Stomach (tissue), 19 donors: ENCODE results near the gene AKAP4. TPM values are rescaled to one million over a fixed set of nuclear protein-coding genes. Genes with fewer than 3 reads are reported as not detected.
A peak's percentile ranks its signal among the peaks of the same experiment; 100 is the strongest.

Experiments used
- DNase-seq, 2 donors: peaks; one replicate each; pipeline versions ENCODE4 v3.0.0 to v3.0.0-alpha.2; 2013 to 2019
- H3K27ac ChIP-seq, 5 donors: fragments of 200-600 bp in 4 of 5; sonication (generic) in 4 of 5; one replicate each; pipeline ENCODE4 v1.5.1; 2013 to 2019; ENCODE audit warnings: mild to moderate bottlenecking in 1 of 5, moderate library complexity in 1 of 5
- H3K27me3 ChIP-seq, 3 donors: fragments of 200-600 bp; sonication (generic); one replicate each; pipeline ENCODE4 v1.5.1; 2017 to 2019; ENCODE audit warnings: mixed run types in 1 of 3
- H3K36me3 ChIP-seq, 4 donors: fragments of 200-600 bp; sonication (generic); 1 replicate in 3 of 4; 2 replicates in 1 of 4; pipeline ENCODE4 v1.5.1; 2016 to 2019
- H3K4me1 ChIP-seq, 4 donors: fragments of 200-600 bp; sonication (generic); one replicate each; pipeline ENCODE4 v1.5.1; 2016 to 2019
- H3K4me3 ChIP-seq, 4 donors: fragments of 200-600 bp; sonication (generic) in 3 of 4; one replicate each; pipeline ENCODE4 v1.5.1; 2016 to 2019; ENCODE audit warnings: mild to moderate bottlenecking in 1 of 4
- H3K9me3 ChIP-seq, 4 donors: fragments of 200-600 bp; sonication (generic); one replicate each; pipeline ENCODE4 v1.5.1; 2016 to 2019
- CTCF ChIP-seq, 7 experiments: fragments of 450-650 bp in 4 of 7; fragments of 200-600 bp in 3 of 7; sonication (generic) in 3 of 7; IDR thresholded peaks; one replicate each; pipeline ENCODE4 v1.5.1; 2016 to 2019; ENCODE audit warnings: antibody characterized with exemption in 7 of 7, control low read depth in 2 of 7, mild to moderate bottlenecking in 1 of 7
- EP300 ChIP-seq: sonication (generic); formaldehyde crosslinking; IDR thresholded peaks from one replicate; pipeline ENCODE4 v1.6.1; 2017; ENCODE audit warnings: antibody characterized with exemption
- POLR2A ChIP-seq, 4 donors: fragments of 450-650 bp; IDR thresholded peaks; one replicate each; pipeline ENCODE4 v1.6.1; 2016; ENCODE audit warnings: antibody characterized with exemption in 4 of 4, control low read depth in 2 of 4, mild to moderate bottlenecking in 1 of 4, moderate library complexity in 1 of 4
- POLR2AphosphoS5 ChIP-seq, 3 donors: sonication (generic); formaldehyde crosslinking; IDR thresholded peaks; one replicate each; pipeline ENCODE4 v1.6.1; 2016; ENCODE audit warnings: antibody characterized with exemption in 3 of 3
- WGBS, 5 donors: extraction: QIAGEN DNeasy Blood & Tissue Kit in 3 of 5; methylation state at CpG; one replicate each; pipeline versions ENCODE4 v1.1.5 to v1.1.7; 2013 to 2018; 5-methylcytosine and 5-hydroxymethylcytosine counted together
- intact Hi-C: fragments of 100-400 bp; cut with DNase I; formaldehyde crosslinking; loops from one replicate; pipeline ENCODE4 v1.15.1; 2023; ENCODE audit warnings: low total_unique reads
- long read RNA-seq, 10 donors: transcript quantifications; one replicate each; lab custom pipeline, GENCODE V29; 2026
- polyA plus RNA-seq, 3 donors: library from polyadenylated mRNA; stranded (reverse); fragments of 200-250 nt; gene quantifications; one replicate each; pipeline ENCODE4 v1.2.3, GENCODE V29; 2013
- total RNA-seq, 5 donors: library from RNA; depleted of rRNA; stranded (reverse); fragments of >200 nt; gene quantifications; one replicate each; pipeline versions ENCODE4 v1.1.0 to v1.2.3, GENCODE V29; 2014 to 2016
- donor health status: healthy with polysubstance abuse.
- donor health status: Bipolar disorder and iron deficiency.
- donor health status: healthy.

The AKAP4 gene
- total RNA-seq (not detected), polyA plus RNA-seq (not detected)
- long read RNA-seq, donor 1 = 0 reads
- long read RNA-seq, donor 2 = 0 reads
- long read RNA-seq, donor 3 = 0 reads
- long read RNA-seq, donor 4 = 0 reads
- long read RNA-seq, donor 5 = 0 reads
- long read RNA-seq, donor 6 = 0 reads
- long read RNA-seq, donor 7 = 0 reads
- long read RNA-seq, donor 8 = 0 reads
- long read RNA-seq, donor 9 = 0 reads
- long read RNA-seq, donor 10 = 0 reads

- TF ChIP-seq CTCF (IDR thresholded peaks at IDR 0.05) (no peak), EP300 (no peak), POLR2A (IDR thresholded peaks at IDR 0.05) (no peak), POLR2AphosphoS5 (IDR thresholded peaks at IDR 0.05) (no peak)
- DNase-seq = no peak
- intact Hi-C loops = no loop called here
- Histone ChIP-seq H3K4me1 (peaks cover 0 to 10% (median 2%) of the 10 kb centered on the region in 4 donors), H3K27me3 (peaks cover 0 to 3% (median 0%) of the 10 kb centered on the region in 3 donors), H3K27ac (no peak within 1 kb of the TSS), H3K9me3 (no peaks in the 10 kb centered on the region), H3K36me3 (no peaks in the 10 kb centered on the region), H3K4me3 (no peak within 1 kb of the TSS)
- WGBS, 5 donors = 83 to 100% (median 89%) methylated on average over 1 of the region's 1 CpG
These were observed at the start of gene AKAP4 for GRCh38 chrX:50200907-50201306. AKAP4 (minus strand) TSS chrX:50201007; CDS start chrX:50200889, 118 bp downstream.

GRCh38 chrX:50211510-50211909 is 10.7 kb upstream of the AKAP4 start:
- TF ChIP-seq CTCF (IDR thresholded peaks at IDR 0.05) = no peak
- no peak for TF ChIP-seq EP300
- TF ChIP-seq POLR2AphosphoS5 (IDR thresholded peaks at IDR 0.05) = no peak
- no peak for TF ChIP-seq POLR2A (IDR thresholded peaks at IDR 0.05)
- Histone ChIP-seq H3K27me3 (no peaks in the 10 kb centered on the region), H3K36me3 (no peaks in the 10 kb centered on the region), H3K4me3 (no peak overlapping the region), H3K27ac (no peak overlapping the region), H3K9me3 (no peaks in the 10 kb centered on the region), H3K4me1 (no peaks in the 10 kb centered on the region)
- intact Hi-C loops = no loop called here
- 44 to 73% (median 53%) methylated on average over 8 of the region's 8 CpGs for WGBS, 5 donors
- DNase-seq = no peak

GRCh38 chrX:50206753-50207152 is 5.9 kb upstream of the AKAP4 start:
- DNase-seq = no peak
- no peak overlapping the region for H3K27ac ChIP-seq
- intact Hi-C loops = no loop called here
- H3K4me1 ChIP-seq = peaks cover 0 to 10% (median 2%) of the 10 kb centered on the region in 4 donors
- H3K27me3 ChIP-seq = no peaks in the 10 kb centered on the region
- H3K4me3 ChIP-seq = no peak overlapping the region
- WGBS, 5 donors = 70 to 78% (median 77%) methylated on average over 11 of the region's 11 CpGs
- H3K9me3 ChIP-seq = no peaks in the 10 kb centered on the region
- no peaks in the 10 kb centered on the region for H3K36me3 ChIP-seq
- TF ChIP-seq POLR2AphosphoS5 (IDR thresholded peaks at IDR 0.05) (no peak), POLR2A (IDR thresholded peaks at IDR 0.05) (no peak), CTCF (IDR thresholded peaks at IDR 0.05) (no peak), EP300 (no peak)

GRCh38 chrX:50204364-50204899 is 3.6 kb upstream of the AKAP4 start, which contains the start of gene CCNB3:
CCNB3 (plus strand) TSS chrX:50204765; CDS start chrX:50285164, 80,399 bp downstream.
- H3K36me3 ChIP-seq = no peaks in the 10 kb centered on the region
- H3K9me3 ChIP-seq = no peaks in the 10 kb centered on the region
- H3K4me3 ChIP-seq = peak within 1 kb of the TSS; percentile 24 to 28 (median 25)
- peak in 5 of 7 experiments; percentile 48 to 76 (median 53) for TF ChIP-seq CTCF (IDR thresholded peaks at IDR 0.05)
- TF ChIP-seq EP300 = no peak
- TF ChIP-seq POLR2AphosphoS5 (IDR thresholded peaks at IDR 0.05) = no peak
- intact Hi-C loops = no loop called here
- peak; percentile 74 to 85 for DNase-seq
- H3K4me1 ChIP-seq = peaks cover 0 to 10% (median 2%) of the 10 kb centered on the region in 4 donors
- no peaks in the 10 kb centered on the region for H3K27me3 ChIP-seq
- WGBS, 5 donors = 0 to 10% (median 5%) methylated on average over 18 to 19 of the region's 19 CpGs
- H3K27ac ChIP-seq = peak within 1 kb of the TSS in 4 of 5 donors; percentile 41 to 57 (median 49)
